H1 (cell line): ENCODE results near the gene FAM171A1. TPM values are rescaled to one million over a fixed set of nuclear protein-coding genes. Genes with fewer than 3 reads are reported as not detected.

Source experiments
- CTCF ChIA-PET: fragments of 300-600 bp; sonication (Branson Sonifier 250); formaldehyde crosslinking; loops from one replicate; lab custom pipeline; 2021; ENCODE audit not compliant: partially characterized antibody; lab: Charles Lee
- POLR2A ChIA-PET: fragments of 300-600 bp; sonication (Branson Sonifier 250); formaldehyde crosslinking; loops from one replicate; lab custom pipeline; 2021; ENCODE audit warnings: inconsistent platforms; ENCODE audit not compliant: partially characterized antibody; lab: Charles Lee
- DNase-seq, 2 experiments: peaks; one replicate each; pipeline versions ENCODE4 v3.0.0 to v3.0.0-alpha.2; 2010 to 2022; ENCODE audit warnings: low spot score in 2 of 2, low read depth in 1 of 2, mixed read lengths in 1 of 2
- FAIRE-seq: peaks from 2 replicates; lab custom pipeline; 2011; peaks lifted over from hg19 to GRCh38; lab: Jason Lieb, UNC
- H2AFZ ChIP-seq: 2 replicates; pipeline ENCODE4 v1.8.1; 2012; ENCODE audit warnings: low read length, inconsistent platforms
- H2AK5ac ChIP-seq: 2 replicates; pipeline ENCODE4 v1.6.1; 2013; ENCODE audit warnings: low read depth, low read length
- H2BK120ac ChIP-seq: replicated peaks from 2 replicates; pipeline ENCODE3; 2013; ENCODE audit warnings: low read depth, low read length, inconsistent platforms
- H2BK12ac ChIP-seq: 2 replicates; pipeline ENCODE4 v1.6.1; 2013; ENCODE audit warnings: low read depth, low read length
- H2BK15ac ChIP-seq: 2 replicates; pipeline ENCODE4 v1.6.1; 2013; ENCODE audit warnings: low read length
- H2BK20ac ChIP-seq: 2 replicates; pipeline ENCODE4 v1.6.1; 2013; ENCODE audit warnings: low read length
- H2BK5ac ChIP-seq: 2 replicates; pipeline ENCODE4 v1.6.1; 2013; ENCODE audit warnings: low read depth, low read length
- H3K14ac ChIP-seq: 2 replicates; pipeline ENCODE4 v1.6.1; 2013; ENCODE audit warnings: inconsistent platforms; ENCODE audit not compliant: insufficient read length
- H3K18ac ChIP-seq: 2 replicates; pipeline ENCODE4 v1.6.1; 2013; ENCODE audit warnings: low read length; ENCODE audit errors: extremely low read depth
- H3K23ac ChIP-seq: 2 replicates; pipeline ENCODE4 v1.6.1; 2013; ENCODE audit warnings: inconsistent platforms; ENCODE audit not compliant: insufficient read length
- H3K23me2 ChIP-seq: 2 replicates; pipeline ENCODE4 v1.6.1; 2013; ENCODE audit warnings: low read depth, low read length
- H3K27ac ChIP-seq: 2 replicates; pipeline ENCODE4 v1.6.1; 2011; ENCODE audit warnings: low read depth, low read length, inconsistent platforms
- H3K27me3 ChIP-seq, 4 experiments: replicated peaks in 1 of 4; 1 replicate in 1 of 4; 2 replicates in 3 of 4; pipeline versions ENCODE4 v1.6.1 to v1.8.1; 2011 to 2013; ENCODE audit warnings: low read length in 3 of 4, mild to moderate bottlenecking in 3 of 4, inconsistent platforms in 2 of 4, mixed read lengths in 2 of 4, moderate library complexity in 1 of 4; ENCODE audit not compliant: control insufficient read depth in 3 of 4, insufficient read depth in 3 of 4; ENCODE audit errors: extremely low read depth in 1 of 4
- H3K36me3 ChIP-seq, 4 experiments: 2 replicates each; pipeline versions ENCODE4 v1.6.1 to v1.8.1; 2011 to 2013; ENCODE audit warnings: mild to moderate bottlenecking in 4 of 4, low read length in 3 of 4, moderate library complexity in 2 of 4, control low read depth in 1 of 4, inconsistent platforms in 1 of 4; ENCODE audit not compliant: insufficient read depth in 4 of 4, control insufficient read depth in 2 of 4
- H3K4ac ChIP-seq: replicated peaks from 2 replicates; pipeline ENCODE3; 2013; ENCODE audit warnings: low read length, low read depth, mixed read lengths, inconsistent platforms; ENCODE audit not compliant: insufficient read length
- H3K4me1 ChIP-seq, 4 experiments: replicated peaks in 1 of 4; 1 replicate in 1 of 4; 2 replicates in 3 of 4; pipeline versions ENCODE4 v1.6.1 to v1.8.1; 2011 to 2013; ENCODE audit warnings: low read length in 3 of 4, inconsistent platforms in 2 of 4, mixed read lengths in 1 of 4; ENCODE audit not compliant: insufficient read depth in 4 of 4, control insufficient read depth in 3 of 4
- H3K4me2 ChIP-seq, 2 experiments: 2 replicates each; pipeline versions ENCODE4 v1.6.1 to v1.8.1; 2011 to 2013; ENCODE audit warnings: low read depth in 2 of 2, low read length in 2 of 2, control low read depth in 1 of 2, inconsistent platforms in 1 of 2, mild to moderate bottlenecking in 1 of 2; ENCODE audit not compliant: insufficient read depth in 1 of 2
- H3K4me3 ChIP-seq, 4 experiments: fragments of 200-600, 300-600 bp in 1 of 4; sonication (generic), shearing (Covaris generic), sonication (Bioruptor Twin) in 1 of 4; 2 replicates each; pipeline versions ENCODE4 v1.5.1 to v1.8.1; 2011 to 2016; ENCODE audit warnings: low read length in 4 of 4, low read depth in 3 of 4, control low read depth in 2 of 4, inconsistent platforms in 2 of 4, mild to moderate bottlenecking in 2 of 4, mixed read lengths in 1 of 4, moderate library complexity in 1 of 4; ENCODE audit not compliant: insufficient read depth in 2 of 4; ENCODE audit errors: extremely low read depth in 1 of 4
- H3K56ac ChIP-seq: replicated peaks from 2 replicates; pipeline ENCODE3; 2013; ENCODE audit warnings: low read depth, mild to moderate bottlenecking, mixed read lengths, low read length, inconsistent platforms; ENCODE audit not compliant: insufficient read length
- H3K79me1 ChIP-seq: 2 replicates; pipeline ENCODE4 v1.6.1; 2013; ENCODE audit warnings: low read depth, low read length, control low read depth
- H3K79me2 ChIP-seq, 2 experiments: 2 replicates each; pipeline versions ENCODE4 v1.6.1 to v1.8.1; 2012 to 2013; ENCODE audit warnings: low read length in 2 of 2, mild to moderate bottlenecking in 2 of 2, inconsistent platforms in 1 of 2; ENCODE audit not compliant: insufficient read depth in 2 of 2, control insufficient read depth in 1 of 2
- H3K9ac ChIP-seq, 4 experiments: replicated peaks in 1 of 4; 1 replicate in 1 of 4; 2 replicates in 3 of 4; pipeline versions ENCODE4 v1.6.1 to v1.8.1; 2011 to 2013; ENCODE audit warnings: low read depth in 3 of 4, low read length in 3 of 4, control low read depth in 2 of 4, mild to moderate bottlenecking in 2 of 4, moderate library complexity in 2 of 4, inconsistent platforms in 1 of 4; ENCODE audit errors: extremely low read depth in 1 of 4
- H3K9me3 ChIP-seq, 2 experiments: 2 replicates each; pipeline versions ENCODE4 v1.6.1 to v1.8.1; 2012 to 2013; ENCODE audit warnings: mild to moderate bottlenecking in 2 of 2, moderate library complexity in 2 of 2, control low read depth in 1 of 2, inconsistent platforms in 1 of 2, low read depth in 1 of 2, low read length in 1 of 2, mixed read lengths in 1 of 2; ENCODE audit not compliant: insufficient read depth in 2 of 2
- H4K20me1 ChIP-seq, 2 experiments: replicated peaks in 1 of 2; 2 replicates each; pipeline versions ENCODE3 to v1.8.1; 2011 to 2013; ENCODE audit warnings: inconsistent platforms in 2 of 2, low read length in 2 of 2, mild to moderate bottlenecking in 1 of 2; ENCODE audit not compliant: insufficient read depth in 2 of 2, control insufficient read depth in 1 of 2
- H4K5ac ChIP-seq: 2 replicates; pipeline ENCODE4 v1.6.1; 2013; ENCODE audit warnings: low read length, low read depth, mixed read lengths, inconsistent platforms; ENCODE audit not compliant: insufficient read length
- H4K8ac ChIP-seq: 2 replicates; pipeline ENCODE4 v1.8.0; 2013; ENCODE audit warnings: mild to moderate bottlenecking, moderate library complexity, low read length, inconsistent platforms; ENCODE audit not compliant: insufficient read depth; ENCODE audit errors: extremely low read depth
- H4K91ac ChIP-seq: replicated peaks from 2 replicates; pipeline ENCODE3; 2013; ENCODE audit warnings: low read length, mixed read lengths, inconsistent platforms; ENCODE audit not compliant: insufficient read length
- CEBPB ChIP-seq: IDR thresholded peaks from 2 replicates; pipeline ENCODE4 v1.6.1; 2012; ENCODE audit warnings: low read depth, low read length
- KDM1A ChIP-seq: fragments of 200-600, 300-600 bp; sonication (generic); IDR thresholded peaks from 2 replicates; pipeline ENCODE4 v1.7.1; 2016; ENCODE audit warnings: mild to moderate bottlenecking, low read length, borderline replicate concordance
- MAFK ChIP-seq: IDR thresholded peaks from 2 replicates; pipeline ENCODE4 v1.6.1; 2012; ENCODE audit warnings: low read depth, mild to moderate bottlenecking, improper control_type of control experiment, low read length
- SAP30 ChIP-seq: fragments of 300-600 bp; sonication (generic); IDR thresholded peaks from 2 replicates; pipeline ENCODE4 v1.7.1; 2012; ENCODE audit warnings: low read length, moderate library complexity, mild to moderate bottlenecking, inconsistent platforms; ENCODE audit not compliant: insufficient read depth, insufficient replicate concordance
- SIN3A ChIP-seq, 2 experiments: IDR thresholded peaks in 1 of 2; conservative IDR thresholded peaks in 1 of 2; 2 replicates each; pipeline ENCODE4 v1.6.1; 2011 to 2012; ENCODE audit warnings: low read length in 2 of 2, improper control_type of control experiment in 1 of 2, low read depth in 1 of 2, mild to moderate bottlenecking in 1 of 2
- TCF12 ChIP-seq: IDR thresholded peaks from 2 replicates; pipeline ENCODE4 v1.6.1; 2011; ENCODE audit warnings: low read depth, mild to moderate bottlenecking, low read length
- WGBS, 2 experiments: shearing (Covaris generic) in 1 of 2; methylation state at CpG; one replicate each; pipeline versions ENCODE4 v1.1.6 to v1.1.7; 2013 to 2015; ENCODE audit warnings: low lambda C conversion rate in 2 of 2, mixed read lengths in 2 of 2, inconsistent platforms in 1 of 2, low coverage in 1 of 2, missing lambda C conversion rate in 1 of 2; ENCODE audit not compliant: insufficient replicate concordance in 2 of 2, insufficient coverage in 1 of 2, insufficient read length in 1 of 2; ENCODE audit errors: extremely low coverage in 1 of 2, missing lambda C conversion rate in 1 of 2; 5-methylcytosine and 5-hydroxymethylcytosine counted together
- polyA plus RNA-seq, 7 experiments: library from polyadenylated mRNA; depleted of rRNA in 3 of 7; stranded (reverse) in 5 of 7; unstranded in 2 of 7; fragments of >200 nt in 5 of 7; fragments of 200-250 nt in 2 of 7; gene quantifications; 1 replicate in 5 of 7; 2 replicates in 1 of 7; 4 replicates in 1 of 7; pipeline versions ENCODE4 v1.2.1 to v1.2.3, GENCODE V29; 2011 to 2013; ENCODE audit warnings: missing spikeins in 2 of 7, mixed read lengths in 2 of 7
- total RNA-seq: library from RNA; stranded (reverse); fragmentation: NEBNext Ultra II Directional; extraction: Animal tissue kit (Norgen Biotek cat#: 25700); gene quantifications from 2 replicates; pipeline ENCODE4 v1.2.1, GENCODE V29; 2021
- TF ChIP-seq, protein P1 (sequence below): IDR thresholded peaks from 2 replicates; pipeline ENCODE4 v1.6.1; 2011; ENCODE audit warnings: low read depth, mild to moderate bottlenecking, low read length; ENCODE audit not compliant: insufficient read depth

The FAM171A1 gene
- total and polyA plus RNA-seq, 2 of the 8 experiments (the other 6 are each of a cell fraction or from before 2014, with no cell fraction given): 26.6 to 42.1 TPM

DNA sequence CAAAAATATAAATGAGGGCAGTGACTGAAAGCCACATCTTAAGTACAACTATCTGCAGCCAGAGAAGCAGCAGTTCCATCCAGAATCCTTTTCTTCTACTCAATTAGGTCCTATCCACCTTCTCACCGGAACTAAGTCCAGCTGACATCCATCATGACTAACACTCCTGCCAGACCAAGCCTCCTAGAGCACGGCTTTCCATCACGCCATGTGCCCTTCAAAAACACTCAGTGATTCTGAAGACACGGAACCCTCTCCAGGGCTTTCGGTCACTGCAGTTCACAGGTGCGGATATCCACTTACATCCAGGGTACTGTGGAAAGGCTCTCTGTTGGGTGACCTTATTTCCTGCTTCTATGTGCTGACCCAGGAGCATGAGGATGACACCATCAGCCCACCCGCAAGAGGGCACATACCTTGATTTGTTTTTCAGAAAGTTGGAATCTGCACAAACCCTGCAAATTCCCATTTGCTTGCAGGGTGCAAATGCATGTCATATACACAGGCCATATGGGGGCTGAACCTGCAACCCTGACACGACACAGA is 64.3 kb downstream of the FAM171A1 start:
- no peak for DNase-seq
- Histone ChIP-seq H2AK5ac (no peak overlapping the region), H4K5ac (no peak overlapping the region), H4K8ac (no peak overlapping the region), H3K4me1 (peaks cover 0 to 3% (median 1%) of the 10 kb centered on the region in 4 experiments; a peak in 1 of 7 replicates), H3K4ac (no peak overlapping the region), H4K91ac (no peak overlapping the region), H3K4me3 (no peak overlapping the region), H3K23me2 (no peaks in the 10 kb centered on the region), H2BK5ac (no peak overlapping the region), H2BK15ac (no peak overlapping the region), H3K14ac (no peak overlapping the region), H3K18ac (no peak overlapping the region), H3K4me2 (no peak overlapping the region), H3K36me3 (no peaks in the 10 kb centered on the region), H3K27ac (no peak overlapping the region), H3K56ac (no peak overlapping the region), H3K27me3 (no peaks in the 10 kb centered on the region), H2AFZ (no peak overlapping the region), H3K79me1 (no peaks in the 10 kb centered on the region; the same call in 1 of the 2 replicates), H3K9ac (no peak overlapping the region), H2BK12ac (no peak overlapping the region), H2BK20ac (no peak overlapping the region), H2BK120ac (no peak overlapping the region), H4K20me1 (peaks cover 0 to 3% of the 10 kb centered on the region in 2 experiments), H3K79me2 (0 out of 4 replicates have a peak, but pooled peaks cover 0 to 3% of the 10 kb centered on the region in 2 experiments), H3K9me3 (no peaks in the 10 kb centered on the region), H3K23ac (no peak overlapping the region)
- TF ChIP-seq SAP30 (no peak), CEBPB (no peak), TCF12 (no peak), SIN3A (conservative IDR thresholded peaks at IDR 0.05 in 1 of 2, IDR thresholded peaks at IDR 0.05 in 1 of 2; ENCODE audit: low read depth in 1 of 2, low read length in 2 of 2) (no peak), KDM1A (no peak), MAFK (no peak)
- TF ChIP-seq, protein P1, sequence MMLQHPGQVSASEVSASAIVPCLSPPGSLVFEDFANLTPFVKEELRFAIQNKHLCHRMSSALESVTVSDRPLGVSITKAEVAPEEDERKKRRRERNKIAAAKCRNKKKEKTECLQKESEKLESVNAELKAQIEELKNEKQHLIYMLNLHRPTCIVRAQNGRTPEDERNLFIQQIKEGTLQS: no peak
- no peak for FAIRE-seq
- WGBS, 2 experiments: 92% methylated on average over 8 of the region's 8 CpGs; no CpG with 5 or more reads in 1 of the 2 experiments
- POLR2A ChIA-PET: no interaction called here
- CTCF ChIA-PET: interaction anchor here (0.5 to 0.7 kb wide), 3 partner anchors 13 to 152 kb away, joined by 3 read pairs; no protein-coding TSS in a partner anchor
